B cell (primary cell): ENCODE data around the gene SPATA6L. TPM values are rescaled to one million over a fixed set of nuclear protein-coding genes. Genes with fewer than 3 reads are reported as not detected.

Experiments used
- ATAC-seq: fragments of 200-7000 bp; cut with Tn5 transposase; one replicate; pipeline ENCODE4 v1.10.0; 2021; ENCODE audit warnings: low read depth, mild to moderate bottlenecking, moderate number of reproducible peaks, moderate library complexity
- CTCF ChIA-PET: fragments of 350-600 bp; sonication (Branson Sonifier 250); formaldehyde crosslinking; loops from one replicate; lab custom pipeline; 2021; ENCODE audit warnings: antibody characterized with exemption, inconsistent platforms; lab: Charles Lee
- POLR2A ChIA-PET: fragments of 350-600 bp; sonication (Branson Sonifier 250); formaldehyde crosslinking; loops from one replicate; lab custom pipeline; 2021; ENCODE audit warnings: antibody characterized with exemption; lab: Charles Lee
- DNase-seq: peaks from one replicate; pipeline ENCODE4 v3.0.0; 2013
- H2AFZ ChIP-seq: 2 replicates; pipeline ENCODE4 v1.6.1; 2012; ENCODE audit warnings: mild to moderate bottlenecking, low read depth, low read length; ENCODE audit not compliant: insufficient read depth, poor library complexity, severe bottlenecking
- H3K27ac ChIP-seq, 2 donors: 1 replicate in 1 of 2; 2 replicates in 1 of 2; pipeline ENCODE4 v1.5.1; 2012 to 2013; ENCODE audit warnings: low read length in 2 of 2, mild to moderate bottlenecking in 2 of 2, moderate library complexity in 1 of 2
- H3K27me3 ChIP-seq, 4 experiments: fragments of 200-600 bp in 1 of 4; sonication (generic) in 1 of 4; replicated peaks in 1 of 4; 1 replicate in 2 of 4; 2 replicates in 2 of 4; pipeline versions ENCODE4 v1.6.1 to v1.7.0; 2013 to 2016; ENCODE audit warnings: low read length in 3 of 4, mild to moderate bottlenecking in 2 of 4, mixed read lengths in 1 of 4, moderate library complexity in 1 of 4; ENCODE audit not compliant: insufficient read depth in 4 of 4, control insufficient read depth in 3 of 4; ENCODE audit errors: control extremely low read depth in 1 of 4
- H3K36me3 ChIP-seq, 2 experiments: replicated peaks in 1 of 2; 1 replicate in 1 of 2; 2 replicates in 1 of 2; pipeline versions ENCODE4 v1.6.1 to v1.7.1; 2013; ENCODE audit warnings: low read length in 1 of 2; ENCODE audit not compliant: insufficient read depth in 2 of 2, control insufficient read depth in 1 of 2; ENCODE audit errors: control extremely low read depth in 1 of 2, extremely low read depth in 1 of 2
- H3K4me1 ChIP-seq, 2 donors: fragments of 200-600 bp in 1 of 2; sonication (generic) in 1 of 2; 1 replicate in 1 of 2; 2 replicates in 1 of 2; pipeline versions ENCODE4 v1.5.1 to v1.6.1; 2013 to 2017; ENCODE audit warnings: low read length in 2 of 2; ENCODE audit not compliant: control insufficient read depth in 2 of 2, insufficient read depth in 2 of 2
- H3K4me2 ChIP-seq: replicated peaks from 2 replicates; pipeline ENCODE3; 2012; ENCODE audit warnings: mild to moderate bottlenecking, low read depth, low read length; ENCODE audit not compliant: poor library complexity, severe bottlenecking
- H3K4me3 ChIP-seq, 5 experiments: fragments of 200-600 bp in 1 of 5; sonication (generic) in 1 of 5; 1 replicate in 3 of 5; 2 replicates in 2 of 5; pipeline versions ENCODE4 v1.5.1 to v1.7.0; 2011 to 2016; ENCODE audit warnings: low read length in 4 of 5, mild to moderate bottlenecking in 4 of 5, low read depth in 2 of 5, control low read depth in 1 of 5, moderate library complexity in 1 of 5; ENCODE audit not compliant: insufficient read depth in 1 of 5; ENCODE audit errors: control extremely low read depth in 1 of 5, extremely low read depth in 1 of 5
- H3K79me2 ChIP-seq: fragments of 200-600 bp; sonication (generic); one replicate; pipeline ENCODE4 v1.6.0; 2016; ENCODE audit warnings: low read length; ENCODE audit not compliant: control insufficient read depth, insufficient read depth
- H3K9ac ChIP-seq: fragments of 200-600 bp; sonication (generic); 2 replicates; pipeline ENCODE4 v1.6.1; 2017; ENCODE audit warnings: mild to moderate bottlenecking, low read length, moderate library complexity
- H3K9me3 ChIP-seq, 3 donors: one replicate each; pipeline versions ENCODE4 v1.6.1 to v1.7.1; 2013; ENCODE audit warnings: low read length in 2 of 3; ENCODE audit not compliant: control insufficient read depth in 2 of 3, insufficient read depth in 1 of 3; ENCODE audit errors: control extremely low read depth in 1 of 3
- H4K20me1 ChIP-seq: 2 replicates; pipeline ENCODE4 v1.6.0; 2012; ENCODE audit warnings: mild to moderate bottlenecking, low read length; ENCODE audit not compliant: insufficient read depth, control insufficient read depth, poor library complexity, severe bottlenecking
- H3K27ac Mint-ChIP-seq: one replicate; pipeline ENCODE4 v1.8.0; 2021; ENCODE audit warnings: mixed read lengths
- H3K27me3 Mint-ChIP-seq: one replicate; pipeline ENCODE4 v1.8.0; 2021; ENCODE audit warnings: mixed read lengths
- H3K4me1 Mint-ChIP-seq: one replicate; pipeline ENCODE4 v1.8.0; 2021; ENCODE audit warnings: mixed read lengths
- H3K4me3 Mint-ChIP-seq: one replicate; pipeline ENCODE4 v1.8.0; 2021; ENCODE audit warnings: mixed read lengths
- H3K9me3 Mint-ChIP-seq: one replicate; pipeline ENCODE4 v1.8.0; 2022; ENCODE audit warnings: mixed read lengths; ENCODE audit not compliant: insufficient read depth
- CTCF ChIP-seq: fragments of 200-600 bp; IDR thresholded peaks from one replicate; pipeline ENCODE4 v1.8.0; 2022; ENCODE audit warnings: antibody characterized with exemption, mild to moderate bottlenecking
- EZH2 ChIP-seq: IDR thresholded peaks from 2 replicates; pipeline ENCODE4 v1.6.1; 2012; ENCODE audit warnings: borderline replicate concordance, low read depth, mild to moderate bottlenecking, moderate library complexity, low read length; ENCODE audit not compliant: insufficient read depth, poor library complexity, severe bottlenecking
- whole genome bisulfite sequencing: methylation state at CpG from one replicate; pipeline ENCODE4 v1.1.5; 2013; ENCODE audit warnings: missing lambda C conversion rate; ENCODE audit not compliant: insufficient coverage; 5-methylcytosine and 5-hydroxymethylcytosine counted together
- intact Hi-C: fragments of 100-400 bp; cut with micrococcal nuclease; formaldehyde crosslinking; loops from one replicate; pipeline ENCODE4 v1.10.0; 2022
- polyA plus RNA-seq: library from polyadenylated mRNA; depleted of rRNA; stranded (reverse); fragments of >200 nt; gene quantifications from 2 replicates; pipeline ENCODE4 v1.2.3, GENCODE V29; 2012
- total RNA-seq, 2 donors: library from RNA; stranded (reverse); fragments of 120-200 nt in 1 of 2; gene quantifications; 1 replicate in 1 of 2; 2 replicates in 1 of 2; pipeline versions ENCODE4 v1.2.3 to v1.2.4, GENCODE V29; 2013 to 2022

The SPATA6L gene
- total and polyA plus RNA-seq, 2 donors (not counting 1 experiment from before 2014, with no cell fraction given): 0.09 to 1.2 TPM

- WGBS: 50% methylated on average over 1 of the region's 4 CpGs
- no peak overlapping the region for H3K27ac Mint-ChIP-seq
- H3K79me2 ChIP-seq: peaks cover 27% of the 10 kb centered on the region
- intact Hi-C loops: no loop called here
- H3K27ac ChIP-seq: no peak overlapping the region
- H3K36me3 ChIP-seq: peaks cover 8 to 35% of the 10 kb centered on the region in 2 experiments
- no peak overlapping the region for H2AFZ ChIP-seq
- no peak overlapping the region for H3K4me3 Mint-ChIP-seq
- H4K20me1 ChIP-seq: peaks cover 8% of the 10 kb centered on the region
- TF ChIP-seq CTCF (no peak), EZH2 (no peak)
- H3K9ac ChIP-seq: no peak overlapping the region
- ChIA-PET CTCF (no interaction called here), POLR2A (no interaction called here)
- ATAC-seq (no peak), DNase-seq (no peak)
- peaks cover 15% of the 10 kb centered on the region for H3K4me1 Mint-ChIP-seq
- no peaks in the 10 kb centered on the region for H3K4me1 ChIP-seq
- no peak overlapping the region for H3K4me3 ChIP-seq
- H3K27me3 ChIP-seq: no peaks in the 10 kb centered on the region
- H3K27me3 Mint-ChIP-seq: no peaks in the 10 kb centered on the region
- no peaks in the 10 kb centered on the region for H3K9me3 ChIP-seq
- no peak overlapping the region for H3K4me2 ChIP-seq
- no peaks in the 10 kb centered on the region for H3K9me3 Mint-ChIP-seq
Observed at GRCh38 chr9:4690144-4690543, 23.9 kb upstream of the SPATA6L start.

GRCh38 chr9:4689687-4690104 lies 23.4 kb upstream of the SPATA6L start:
- CTCF ChIA-PET: interaction anchor here (0.6 kb wide), 1 partner anchor 1300 kb away, joined by 6 read pairs; no protein-coding TSS in a partner anchor
- POLR2A ChIA-PET: no interaction called here
- Histone ChIP-seq H3K36me3 (peaks cover 6 to 39% of the 10 kb centered on the region in 2 experiments), H3K27me3 (no peaks in the 10 kb centered on the region), H3K9ac (no peak overlapping the region), H3K4me3 (no peak overlapping the region), H3K9me3 (no peaks in the 10 kb centered on the region), H3K27ac (no peak overlapping the region), H4K20me1 (peaks cover 8% of the 10 kb centered on the region), H3K4me2 (no peak overlapping the region), H3K4me1 (no peaks in the 10 kb centered on the region), H3K79me2 (peaks cover 22% of the 10 kb centered on the region), H2AFZ (no peak overlapping the region)
- no peaks in the 10 kb centered on the region for H3K9me3 Mint-ChIP-seq
- peaks cover 15% of the 10 kb centered on the region for H3K4me1 Mint-ChIP-seq
- no peaks in the 10 kb centered on the region for H3K27me3 Mint-ChIP-seq
- no peak for TF ChIP-seq CTCF
- TF ChIP-seq EZH2: no peak
- intact Hi-C loops: no loop called here
- ATAC-seq: no peak
- H3K4me3 Mint-ChIP-seq: no peak overlapping the region
- no peak for DNase-seq
- no peak overlapping the region for H3K27ac Mint-ChIP-seq
- no CpG with 5 or more reads among the region's 1 CpG for WGBS
